HEK293T (cell line): Measurements from ENCODE around the gene RFX4.

ENCODE experiments used
- BHLHE40 ChIP-seq: fragments of 450-650 bp; IDR thresholded peaks from 2 replicates; pipeline ENCODE4 v1.6.1; 2016; ENCODE audit warnings: mild to moderate bottlenecking, moderate library complexity, borderline replicate concordance
- FOXA1 ChIP-seq: fragments of 450-650 bp; IDR thresholded peaks from 2 replicates; pipeline ENCODE4 v1.6.1; 2016; ENCODE audit warnings: mild to moderate bottlenecking
- FOXK2 ChIP-seq: fragments of 450-650 bp; IDR thresholded peaks from 2 replicates; pipeline ENCODE4 v1.6.1; 2016; ENCODE audit warnings: mild to moderate bottlenecking
- FOXM1 ChIP-seq: fragments of 450-650 bp; IDR thresholded peaks from 2 replicates; pipeline ENCODE4 v1.6.1; 2017; ENCODE audit warnings: mild to moderate bottlenecking, borderline replicate concordance
- SP1 ChIP-seq: fragments of 450-650 bp; IDR thresholded peaks from 2 replicates; pipeline ENCODE4 v1.6.1; 2017

DNA sequence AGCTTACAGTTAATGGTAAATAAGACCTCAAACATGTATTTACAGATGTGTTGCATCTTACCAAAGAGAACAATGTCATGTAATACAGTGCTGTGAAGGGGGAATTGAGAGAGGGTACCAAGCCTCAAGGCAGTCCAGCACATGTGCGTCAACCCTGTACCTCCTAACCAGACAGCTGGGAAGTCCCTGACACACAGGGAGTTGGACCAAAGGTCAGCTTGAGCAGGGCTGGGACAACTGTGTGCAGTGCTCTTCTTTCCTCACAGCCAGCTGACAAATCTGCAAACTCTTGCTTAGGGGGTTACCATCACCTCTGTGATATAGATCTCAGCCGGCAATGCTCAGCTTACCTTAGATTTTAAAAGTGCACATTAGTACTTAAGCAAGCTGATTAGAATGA is 134.9 kb downstream of the RFX4 start:
- TF ChIP-seq FOXK2 (no peak), FOXM1 (no peak), BHLHE40 (no peak), FOXA1 (no peak), SP1 (no peak)
